H54 (cell line): ENCODE measurements around the gene INTS6.

ENCODE experiments used
- DNase-seq: peaks from one replicate; pipeline ENCODE4 v3.0.0; 2011; ENCODE audit warnings: low spot score, mixed read lengths; ENCODE audit not compliant: insufficient read length
- FAIRE-seq: peaks from 3 replicates; lab custom pipeline; 2011; peaks lifted over from hg19 to GRCh38; lab: Jason Lieb, UNC
- POLR2A ChIP-seq: IDR thresholded peaks from 2 replicates; pipeline ENCODE4 v1.6.1; 2011; ENCODE audit warnings: low read depth, mild to moderate bottlenecking, low read length

INTS6 gene

GRCh38 chr13:51449018-51449417, 3.8 kb downstream of the INTS6 start:
- TF ChIP-seq POLR2A = no peak
- no peak for FAIRE-seq

DNA sequence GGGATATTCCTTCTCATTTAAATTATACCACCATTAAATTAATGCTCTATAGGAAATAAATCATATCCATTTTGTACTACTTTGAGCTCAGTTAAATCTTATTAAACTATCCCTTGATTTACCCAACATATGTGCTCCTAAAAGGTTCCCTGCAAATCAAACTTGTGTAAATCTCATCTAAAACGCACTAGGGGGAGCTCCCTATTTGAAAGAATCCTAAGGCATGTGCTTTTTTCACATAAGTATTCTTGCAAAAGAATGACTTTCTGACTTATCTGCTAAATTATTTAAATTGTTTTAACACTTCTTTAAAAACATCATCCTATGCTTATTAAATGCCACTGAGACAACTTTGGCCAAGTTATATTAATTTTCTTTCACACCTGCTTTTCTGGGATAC, 7.9 kb downstream of the INTS6 start:
- no peak for TF ChIP-seq POLR2A
- DNase-seq = no peak
- no peak for FAIRE-seq

More at GRCh38 chr13:51449018-51449417, 3.8 kb downstream of the INTS6 start:
- DNase-seq = no peak

DNA sequence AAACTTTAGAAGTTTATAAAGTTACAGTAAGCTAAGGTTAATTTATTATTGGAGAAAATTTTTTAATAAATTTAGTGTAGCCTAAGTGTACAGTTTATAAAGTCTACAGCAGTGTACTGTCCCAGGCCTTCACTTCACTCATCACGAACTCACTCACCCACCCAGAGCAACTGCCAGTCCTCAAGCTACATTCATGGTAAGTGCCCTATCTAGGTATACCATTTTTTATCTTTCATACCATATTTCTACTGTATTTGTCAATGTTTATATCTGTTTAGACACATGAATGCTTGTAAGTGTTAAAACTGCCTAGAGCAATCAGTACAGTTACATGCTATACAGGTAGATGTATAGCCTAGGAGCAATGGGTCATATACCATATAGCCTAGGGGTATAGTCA, 12.5 kb downstream of the INTS6 start:
- no peak for FAIRE-seq
- TF ChIP-seq POLR2A = no peak
- DNase-seq = no peak

- TF ChIP-seq POLR2A = no peak
- FAIRE-seq (no peak), DNase-seq (no peak)
Measured at GRCh38 chr13:51437550-51438127, 15.2 kb downstream of the INTS6 start.

DNA sequence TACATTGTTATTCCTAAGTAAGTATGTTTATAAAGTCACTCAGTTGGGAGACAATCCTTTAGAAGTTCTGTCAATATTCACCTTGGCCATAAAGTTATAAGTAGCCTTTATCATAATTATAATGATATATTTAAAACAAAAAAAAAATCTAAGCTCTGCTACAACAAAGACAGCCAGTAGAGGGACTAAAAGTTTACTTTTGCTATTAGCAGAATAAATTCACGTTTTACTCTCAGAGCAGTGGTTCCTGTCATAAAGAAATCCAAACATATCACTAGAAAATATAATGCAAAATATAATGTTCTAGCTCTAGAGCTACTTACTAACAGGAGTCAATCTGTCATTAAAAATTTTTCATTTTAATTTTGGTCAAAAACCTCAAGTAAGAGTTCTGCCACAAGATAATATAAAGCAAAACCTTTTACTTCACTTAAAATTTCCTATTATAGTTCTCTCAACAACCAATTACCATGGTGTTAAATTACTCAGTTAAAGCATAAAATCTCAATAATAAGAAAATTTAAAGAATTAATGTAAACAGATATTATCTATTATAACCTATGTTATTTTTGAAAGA, 17.7 kb downstream of the INTS6 start:
- FAIRE-seq = no peak

GRCh38 chr13:51432576-51432975, 20.3 kb downstream of the INTS6 start:
- DNase-seq (no peak), FAIRE-seq (no peak)
- no peak for TF ChIP-seq POLR2A

More for the DNA sequence above, 17.7 kb downstream of the INTS6 start:
- no peak for DNase-seq
- TF ChIP-seq POLR2A = no peak

DNA sequence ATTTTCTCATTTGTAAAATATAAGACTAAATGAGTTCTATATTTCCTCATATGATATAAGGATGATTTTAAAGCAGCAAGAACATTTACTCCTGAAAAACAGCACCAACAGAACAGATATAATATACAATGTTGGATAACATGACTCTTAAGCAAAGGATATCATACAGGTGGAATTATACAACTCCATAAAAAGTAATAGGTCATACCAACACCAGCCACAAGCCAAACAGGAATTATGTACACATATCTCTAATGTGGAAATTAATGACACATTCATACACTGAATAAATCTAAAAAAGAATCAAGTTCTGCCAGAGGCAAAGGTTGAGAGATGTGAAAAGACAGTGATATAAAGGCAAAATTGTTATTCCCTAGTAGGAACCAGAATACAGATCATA, 25.9 kb downstream of the INTS6 start:
- no peak for TF ChIP-seq POLR2A
- no peak for FAIRE-seq

GRCh38 chr13:51425410-51426042, 27.3 kb downstream of the INTS6 start:
- no peak for TF ChIP-seq POLR2A
- FAIRE-seq (no peak), DNase-seq (no peak)

More for the DNA sequence above, 25.9 kb downstream of the INTS6 start:
- no peak for DNase-seq

GRCh38 chr13:51423766-51424165, 29.1 kb downstream of the INTS6 start:
- DNase-seq (no peak), FAIRE-seq (no peak)
- no peak for TF ChIP-seq POLR2A

- no peak for TF ChIP-seq POLR2A
- FAIRE-seq (no peak), DNase-seq (no peak)
Measured at GRCh38 chr13:51422484-51422883, 30.4 kb downstream of the INTS6 start.

GRCh38 chr13:51420681-51421490, 31.9 kb downstream of the INTS6 start:
- TF ChIP-seq POLR2A = no peak
- FAIRE-seq (no peak), DNase-seq (no peak)

- no peak for TF ChIP-seq POLR2A
- no peak for FAIRE-seq
Measured at GRCh38 chr13:51419001-51419636, 33.7 kb downstream of the INTS6 start.

GRCh38 chr13:51417716-51418115, 35.1 kb downstream of the INTS6 start:
- FAIRE-seq (no peak), DNase-seq (no peak)
- TF ChIP-seq POLR2A = no peak

More at GRCh38 chr13:51419001-51419636, 33.7 kb downstream of the INTS6 start:
- DNase-seq = no peak
